Measurements from ENCODE around the gene SIGLEC9.

DNA sequence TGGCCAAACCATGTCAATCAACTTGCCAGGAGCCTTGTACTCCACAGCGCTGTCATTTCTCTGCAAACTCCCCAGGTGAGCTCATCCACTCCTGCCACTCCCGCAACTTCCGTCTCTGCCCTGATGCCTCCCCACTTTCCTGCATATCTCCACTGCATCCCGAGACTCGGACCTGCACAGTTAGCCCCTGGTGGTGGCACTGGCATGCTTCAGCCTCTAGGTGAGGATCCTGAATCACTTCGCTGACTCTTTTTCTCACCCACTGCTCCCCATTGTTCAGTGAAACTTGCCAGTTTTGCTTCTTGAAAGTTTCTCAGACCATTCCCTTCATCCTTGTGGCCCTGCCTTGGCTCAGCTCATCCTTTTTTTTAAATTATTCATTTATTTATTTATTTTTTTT, 13.1 kb upstream of the SIGLEC9 start:
- no peak for TF ChIP-seq CTCF (IDR thresholded peaks at IDR 0.05)
- no peak for TF ChIP-seq POLR2A (IDR thresholded peaks at IDR 0.05)

Measured in gastroesophageal sphincter (tissue), 3 donors.